ENCODE results near the gene UBE2J2. TPM values are rescaled to one million over a fixed set of nuclear protein-coding genes. Genes with fewer than 3 reads are reported as not detected.

Gene UBE2J2
- total RNA-seq, 6 experiments from 2014 or later = 56.2 to 67.9 (median 61.1) TPM

DNA sequence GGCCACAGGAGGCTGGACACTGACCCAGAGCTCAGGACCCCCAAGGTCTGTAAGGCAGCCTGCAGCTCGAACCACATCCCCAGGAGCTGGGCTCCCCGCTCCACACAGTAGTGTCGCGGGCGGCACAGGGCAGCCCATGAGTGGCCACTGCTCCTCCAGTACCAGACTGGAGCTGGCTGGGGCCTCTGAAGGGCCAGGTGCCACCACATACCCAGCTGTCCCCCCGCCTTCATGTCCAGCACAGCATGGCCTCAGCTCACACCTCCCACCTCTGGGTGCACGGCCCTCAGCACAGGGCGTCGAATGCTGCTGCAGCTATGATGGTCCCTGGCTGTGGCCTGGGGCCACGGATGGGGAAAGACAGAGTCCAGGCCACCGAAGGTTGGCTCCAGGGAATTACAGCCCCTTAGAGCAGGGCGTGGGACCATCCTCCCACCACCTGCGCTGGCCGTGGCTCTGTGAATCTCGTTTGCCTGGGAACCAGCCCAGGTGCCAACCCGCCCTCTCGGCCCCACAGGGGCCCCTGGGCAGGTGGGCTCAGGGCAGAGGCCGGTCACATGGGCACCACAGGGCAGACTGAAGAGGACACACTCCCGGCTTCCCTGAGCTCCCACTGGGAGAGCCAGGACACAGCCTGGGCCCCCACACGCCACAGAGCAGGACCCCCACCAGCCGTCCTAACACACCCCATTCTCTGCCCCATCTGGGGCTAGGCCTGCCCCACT, 57.6 kb downstream of the UBE2J2 start:
- H3K27ac Mint-ChIP-seq = no peak overlapping the region
- no peaks in the 10 kb centered on the region for H3K4me1 Mint-ChIP-seq (ENCODE audit: low read depth)
- no peak overlapping the region for H3K4me3 Mint-ChIP-seq
- H3K36me3 Mint-ChIP-seq (ENCODE audit: low read depth) = peaks cover 15% of the 10 kb centered on the region
- no peaks in the 10 kb centered on the region for H3K9me3 Mint-ChIP-seq
- DNase-seq = no peak
- TF ChIP-seq, protein P1, sequence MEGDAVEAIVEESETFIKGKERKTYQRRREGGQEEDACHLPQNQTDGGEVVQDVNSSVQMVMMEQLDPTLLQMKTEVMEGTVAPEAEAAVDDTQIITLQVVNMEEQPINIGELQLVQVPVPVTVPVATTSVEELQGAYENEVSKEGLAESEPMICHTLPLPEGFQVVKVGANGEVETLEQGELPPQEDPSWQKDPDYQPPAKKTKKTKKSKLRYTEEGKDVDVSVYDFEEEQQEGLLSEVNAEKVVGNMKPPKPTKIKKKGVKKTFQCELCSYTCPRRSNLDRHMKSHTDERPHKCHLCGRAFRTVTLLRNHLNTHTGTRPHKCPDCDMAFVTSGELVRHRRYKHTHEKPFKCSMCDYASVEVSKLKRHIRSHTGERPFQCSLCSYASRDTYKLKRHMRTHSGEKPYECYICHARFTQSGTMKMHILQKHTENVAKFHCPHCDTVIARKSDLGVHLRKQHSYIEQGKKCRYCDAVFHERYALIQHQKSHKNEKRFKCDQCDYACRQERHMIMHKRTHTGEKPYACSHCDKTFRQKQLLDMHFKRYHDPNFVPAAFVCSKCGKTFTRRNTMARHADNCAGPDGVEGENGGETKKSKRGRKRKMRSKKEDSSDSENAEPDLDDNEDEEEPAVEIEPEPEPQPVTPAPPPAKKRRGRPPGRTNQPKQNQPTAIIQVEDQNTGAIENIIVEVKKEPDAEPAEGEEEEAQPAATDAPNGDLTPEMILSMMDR (IDR thresholded peaks at IDR 0.05) = no peak
- H3K27me3 Mint-ChIP-seq (ENCODE audit: insufficient read depth) = 0 out of 2 replicates have a peak, but pooled peaks cover 1% of the 10 kb centered on the region

DNA sequence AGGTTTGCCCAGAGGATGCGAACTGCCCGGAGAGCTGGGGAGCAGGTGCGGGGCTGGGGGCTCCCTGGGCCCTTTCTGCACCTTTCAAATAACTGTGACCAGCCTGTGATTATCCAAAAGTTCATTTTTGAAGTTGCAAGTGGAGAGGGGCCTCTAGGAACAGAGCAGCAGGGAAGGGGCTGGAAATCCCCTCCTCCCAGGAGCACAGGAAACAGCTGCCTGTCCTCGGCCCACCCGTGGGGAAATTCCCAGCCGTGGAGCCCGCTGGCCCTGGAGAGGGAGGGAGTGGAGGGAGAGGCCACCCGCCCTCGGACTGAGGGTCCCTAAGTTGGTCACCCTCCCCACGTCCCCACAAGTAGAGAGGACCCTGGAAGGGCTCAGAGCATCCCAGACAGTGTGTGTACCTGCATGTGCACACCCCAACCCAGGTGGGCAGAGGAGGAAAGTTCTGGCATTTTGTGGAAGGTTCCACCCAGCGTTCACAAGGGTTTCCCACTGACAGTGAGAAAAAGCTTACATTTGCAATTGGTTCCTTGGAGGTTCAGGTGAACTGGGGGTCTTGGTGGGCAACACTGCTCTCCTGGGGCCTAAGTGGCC, 58.5 kb downstream of the UBE2J2 start:
- no peak overlapping the region for H3K4me3 Mint-ChIP-seq
- H3K9me3 Mint-ChIP-seq = no peaks in the 10 kb centered on the region
- TF ChIP-seq, protein P1 (IDR thresholded peaks at IDR 0.05) = no peak
- no peak overlapping the region for H3K27ac Mint-ChIP-seq
- DNase-seq = no peak
- no peaks in the 10 kb centered on the region for H3K4me1 Mint-ChIP-seq (ENCODE audit: low read depth)
- H3K27me3 Mint-ChIP-seq (ENCODE audit: insufficient read depth) = 0 out of 2 replicates have a peak, but pooled peaks cover 1% of the 10 kb centered on the region
- H3K36me3 Mint-ChIP-seq (ENCODE audit: low read depth) = peaks cover 8% of the 10 kb centered on the region; the same call in 1 of the 2 replicates

DNA sequence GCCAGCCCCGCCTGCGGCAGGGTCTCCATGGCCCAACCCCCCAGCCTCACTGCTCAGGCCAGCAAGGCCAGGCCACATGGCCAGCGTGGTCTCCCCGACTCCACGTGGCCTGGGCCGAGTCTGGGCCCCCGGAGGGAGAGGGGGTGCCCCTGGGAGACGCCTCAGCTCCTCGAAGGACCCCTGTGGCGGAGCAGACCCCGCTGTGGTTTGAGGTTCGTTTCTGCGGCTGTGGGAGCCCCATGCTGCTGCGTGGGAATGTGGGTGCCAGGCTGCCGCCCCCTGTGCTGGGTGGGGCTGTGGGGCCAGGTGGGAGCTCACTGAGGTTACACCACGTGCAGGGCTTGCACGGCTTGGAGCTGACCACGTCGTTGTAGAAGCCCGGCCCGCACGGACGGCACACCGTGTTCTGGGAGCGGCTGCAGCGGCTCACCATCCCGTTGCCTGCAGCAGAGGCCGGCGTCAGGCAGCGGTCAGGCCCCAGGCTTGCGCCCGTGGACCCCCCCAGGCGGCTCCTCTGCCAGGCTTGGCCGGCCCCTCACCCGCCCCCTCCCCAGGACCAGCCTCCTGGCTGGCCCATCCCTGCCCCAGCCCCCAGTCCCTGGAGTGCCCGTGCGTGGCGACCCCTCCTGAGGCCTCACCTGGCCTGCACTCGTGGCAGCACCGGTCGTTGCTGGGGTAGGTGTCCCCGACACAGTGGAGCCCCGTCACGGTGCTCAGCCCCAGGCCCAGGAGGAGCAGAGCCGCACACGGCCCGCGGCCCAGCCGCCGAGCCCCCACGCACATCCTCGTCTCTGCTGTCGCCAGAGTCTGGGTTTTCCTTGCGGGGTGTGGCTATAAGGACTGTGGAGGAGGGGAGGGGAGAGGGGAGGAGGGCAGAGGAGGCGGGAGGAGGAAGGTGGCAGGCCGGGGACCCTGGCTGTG, 60.0 kb downstream of the UBE2J2 start, which contains the start of gene TNFRSF4:
Gene TNFRSF4 (minus strand): TSS at position 809 of the 921 bp plus-strand sequence. CDS start 26 bp downstream, at position 783.
- peaks cover 8% of the 10 kb centered on the region; the same call in 1 of the 2 replicates for H3K36me3 Mint-ChIP-seq (ENCODE audit: low read depth)
- H3K27ac Mint-ChIP-seq = no peak within 1 kb of the TSS
- TF ChIP-seq, protein P1 (IDR thresholded peaks at IDR 0.05) = no peak
- H3K4me1 Mint-ChIP-seq (ENCODE audit: low read depth) = peaks cover 3% of the 10 kb centered on the region
- H3K4me3 Mint-ChIP-seq = no peak within 1 kb of the TSS
- no peaks in the 10 kb centered on the region for H3K9me3 Mint-ChIP-seq
- DNase-seq = no peak
- H3K27me3 Mint-ChIP-seq (ENCODE audit: insufficient read depth) = 0 out of 2 replicates have a peak, but pooled peaks cover 1% of the 10 kb centered on the region

DNA sequence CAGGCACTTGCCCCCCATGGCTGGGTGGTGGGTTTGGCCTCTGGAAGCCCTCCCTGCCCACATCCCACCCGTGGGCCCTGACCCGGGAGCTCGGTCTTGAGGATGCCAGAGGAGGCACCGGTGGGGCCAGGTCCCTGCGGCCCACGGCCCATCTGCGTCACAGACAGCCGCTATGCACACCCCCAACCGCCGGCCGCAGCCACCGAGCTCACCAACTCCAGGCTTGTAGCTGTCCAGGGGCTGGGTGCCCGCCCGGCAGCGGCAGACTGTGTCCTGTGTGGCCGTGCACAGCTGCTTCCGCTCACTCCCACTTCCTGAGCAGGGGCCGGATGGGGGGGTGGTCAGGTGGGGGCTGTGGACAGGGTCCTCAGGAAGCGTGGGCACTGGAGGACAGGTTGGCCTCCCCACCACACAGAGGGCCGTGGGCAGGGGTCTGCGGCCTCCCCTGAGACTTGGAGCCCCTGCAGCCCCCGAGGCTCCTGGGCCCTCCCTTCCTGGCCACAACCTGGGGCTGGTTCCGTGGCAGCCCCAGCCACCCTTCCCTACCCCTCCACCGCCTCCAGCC, 60.8 kb downstream of the UBE2J2 start:
- Mint-ChIP-seq H3K27me3 (ENCODE audit: insufficient read depth) (0 out of 2 replicates have a peak, but pooled peaks cover 1% of the 10 kb centered on the region), H3K36me3 (ENCODE audit: low read depth) (peaks cover 4% of the 10 kb centered on the region; the same call in 1 of the 2 replicates), H3K4me1 (ENCODE audit: low read depth) (peaks cover 11% of the 10 kb centered on the region), H3K9me3 (no peaks in the 10 kb centered on the region), H3K27ac (no peak overlapping the region), H3K4me3 (no peak overlapping the region)
- TF ChIP-seq, protein P1 (IDR thresholded peaks at IDR 0.05) = no peak
- DNase-seq = no peak

Data from HFFc6 (cell line).